Suprapubic skin (tissue), 4 donors: ENCODE measurements around the gene S100A10. TPM values are rescaled to one million over a fixed set of nuclear protein-coding genes. Genes with fewer than 3 reads are reported as not detected.

Experiments
- DNase-seq, 2 donors: peaks; one replicate each; pipeline ENCODE4 v3.0.0-alpha.2; 2019; ENCODE audit warnings: low spot score in 2 of 2
- H3K27ac ChIP-seq: fragments of 200-600 bp; sonication (generic); one replicate; pipeline ENCODE4 v1.5.1; 2019
- H3K27me3 ChIP-seq: fragments of 200-600 bp; sonication (generic); one replicate; pipeline ENCODE4 v1.5.1; 2019
- H3K36me3 ChIP-seq: fragments of 200-600 bp; sonication (generic); one replicate; pipeline ENCODE4 v1.5.1; 2019
- H3K4me1 ChIP-seq: fragments of 200-600 bp; sonication (generic); one replicate; pipeline ENCODE4 v1.5.1; 2019
- H3K4me3 ChIP-seq: fragments of 200-600 bp; sonication (generic); one replicate; pipeline ENCODE4 v1.5.1; 2019; ENCODE audit warnings: mild to moderate bottlenecking
- H3K9me3 ChIP-seq: fragments of 200-600 bp; sonication (generic); one replicate; pipeline ENCODE4 v1.5.1; 2019
- CTCF ChIP-seq, 2 donors: fragments of 200-600 bp in 1 of 2; fragments of 450-650 bp in 1 of 2; sonication (generic) in 1 of 2; IDR thresholded peaks; one replicate each; pipeline ENCODE4 v1.5.1; 2016 to 2019; ENCODE audit warnings: antibody characterized with exemption in 2 of 2, mild to moderate bottlenecking in 1 of 2, moderate library complexity in 1 of 2
- EP300 ChIP-seq: sonication (generic); formaldehyde crosslinking; IDR thresholded peaks from one replicate; pipeline ENCODE4 v1.6.1; 2017; ENCODE audit warnings: antibody characterized with exemption
- POLR2A ChIP-seq, 2 donors: fragments of 450-650 bp; IDR thresholded peaks; one replicate each; pipeline ENCODE4 v1.6.1; 2017; ENCODE audit warnings: antibody characterized with exemption in 2 of 2, mild to moderate bottlenecking in 2 of 2, moderate library complexity in 2 of 2
- POLR2AphosphoS5 ChIP-seq, 3 donors: sonication (generic); formaldehyde crosslinking; IDR thresholded peaks; one replicate each; pipeline ENCODE4 v1.6.1; 2017; ENCODE audit warnings: antibody characterized with exemption in 3 of 3
- WGBS: methylation state at CpG from one replicate; pipeline ENCODE4 v1.1.5; 2018; 5-methylcytosine and 5-hydroxymethylcytosine counted together
- total RNA-seq, 4 donors: library from RNA; depleted of rRNA; stranded (reverse); fragments of >200 nt; gene quantifications; one replicate each; pipeline ENCODE4 v1.1.0, GENCODE V29; 2016

Gene S100A10
- total RNA-seq, 4 donors from 2014 or later, result 109 to 247 (median 171) TPM

- H3K27ac ChIP-seq, result peak overlapping the region; percentile 95
- no peaks in the 10 kb centered on the region for H3K9me3 ChIP-seq
- peak overlapping the region; percentile 69 for H3K4me3 ChIP-seq
- 12% methylated on average over 2 of the region's 2 CpGs for WGBS
- DNase-seq, result no peak
- peaks cover 26% of the 10 kb centered on the region for H3K36me3 ChIP-seq
- H3K4me1 ChIP-seq, result peaks cover 77% of the 10 kb centered on the region
- H3K27me3 ChIP-seq, result no peaks in the 10 kb centered on the region
- TF ChIP-seq CTCF (IDR thresholded peaks at IDR 0.05) (no peak), POLR2AphosphoS5 (IDR thresholded peaks at IDR 0.05) (no peak), EP300 (no peak), POLR2A (IDR thresholded peaks at IDR 0.05) (no peak)
These were observed 5.2 kb downstream of the S100A10 start for GRCh38 chr1:151988405-151988923.

GRCh38 chr1:151986501-151987190 is 7.0 kb downstream of the S100A10 start:
- Histone ChIP-seq H3K4me3 (no peak overlapping the region), H3K36me3 (peaks cover 45% of the 10 kb centered on the region), H3K27me3 (no peaks in the 10 kb centered on the region), H3K9me3 (no peaks in the 10 kb centered on the region), H3K4me1 (peaks cover 81% of the 10 kb centered on the region), H3K27ac (no peak overlapping the region)
- WGBS, result 83% methylated on average over 8 of the region's 8 CpGs
- no peak for DNase-seq
- TF ChIP-seq POLR2AphosphoS5 (IDR thresholded peaks at IDR 0.05) (no peak), POLR2A (IDR thresholded peaks at IDR 0.05) (no peak), CTCF (IDR thresholded peaks at IDR 0.05) (no peak), EP300 (no peak)

- 95% methylated on average over 1 of the region's 1 CpG for WGBS
- H3K4me3 ChIP-seq, result no peak overlapping the region
- no peaks in the 10 kb centered on the region for H3K27me3 ChIP-seq
- peaks cover 76% of the 10 kb centered on the region for H3K4me1 ChIP-seq
- DNase-seq, result no peak
- H3K27ac ChIP-seq, result no peak overlapping the region
- H3K36me3 ChIP-seq, result peaks cover 46% of the 10 kb centered on the region
- TF ChIP-seq EP300 (no peak), POLR2A (IDR thresholded peaks at IDR 0.05) (no peak), CTCF (IDR thresholded peaks at IDR 0.05) (no peak), POLR2AphosphoS5 (IDR thresholded peaks at IDR 0.05) (no peak)
- no peaks in the 10 kb centered on the region for H3K9me3 ChIP-seq
These were observed 7.9 kb downstream of the S100A10 start for GRCh38 chr1:151985768-151986167.

- Histone ChIP-seq H3K4me1 (peaks cover 76% of the 10 kb centered on the region), H3K27me3 (no peaks in the 10 kb centered on the region), H3K27ac (no peak overlapping the region), H3K36me3 (peaks cover 46% of the 10 kb centered on the region), H3K9me3 (no peaks in the 10 kb centered on the region), H3K4me3 (no peak overlapping the region)
- WGBS, result 83% methylated on average over 2 of the region's 2 CpGs
- no peak for DNase-seq
- TF ChIP-seq CTCF (IDR thresholded peaks at IDR 0.05) (no peak), POLR2A (IDR thresholded peaks at IDR 0.05) (no peak), POLR2AphosphoS5 (IDR thresholded peaks at IDR 0.05) (no peak), EP300 (no peak)
These were observed 8.4 kb downstream of the S100A10 start for GRCh38 chr1:151985270-151985669.

GRCh38 chr1:151984313-151984956 is 9.2 kb downstream of the S100A10 start:
- no peak overlapping the region for H3K27ac ChIP-seq
- H3K36me3 ChIP-seq, result peaks cover 46% of the 10 kb centered on the region
- 43% methylated on average over 1 of the region's 1 CpG for WGBS
- no peak for DNase-seq
- peaks cover 75% of the 10 kb centered on the region for H3K4me1 ChIP-seq
- no peak overlapping the region for H3K4me3 ChIP-seq
- no peaks in the 10 kb centered on the region for H3K9me3 ChIP-seq
- no peaks in the 10 kb centered on the region for H3K27me3 ChIP-seq
- TF ChIP-seq EP300 (no peak), POLR2AphosphoS5 (IDR thresholded peaks at IDR 0.05) (no peak), CTCF (IDR thresholded peaks at IDR 0.05) (no peak), POLR2A (IDR thresholded peaks at IDR 0.05) (no peak)
